DMS114 treated with DMSO at 0.1 percent for 48 hours (cell line): ENCODE data around the gene LONRF2.

ENCODE experiments used
- DNase-seq: peaks from one replicate; lab custom pipeline; 2025; ENCODE audit not compliant: unreplicated experiment; lab: John Stamatoyannopoulos, UW

Gene LONRF2

GRCh38 chr2:100276716-100277115 lies 45.6 kb downstream of the LONRF2 start:
- DNase-seq = no peak

DNA sequence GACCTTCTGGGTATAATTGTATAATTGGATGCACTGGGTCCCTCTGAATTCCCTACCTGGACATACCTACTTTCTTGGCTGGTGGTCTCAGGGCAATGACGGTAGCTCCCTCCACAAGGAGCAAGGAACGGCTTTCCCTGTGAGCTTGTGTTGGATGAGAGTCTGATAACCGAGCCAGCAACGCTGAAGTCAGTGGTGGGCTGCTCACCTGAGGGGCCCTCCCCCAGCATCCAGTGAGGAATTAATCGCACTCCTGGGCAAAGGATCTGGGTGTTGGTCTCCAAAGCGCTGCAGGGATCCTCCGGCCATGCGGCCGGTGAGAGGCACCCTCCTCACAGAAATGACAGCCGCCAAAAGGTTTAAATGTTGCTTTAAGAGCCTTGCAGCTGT lies 47.1 kb downstream of the LONRF2 start:
- no peak for DNase-seq

- no peak for DNase-seq
Measured at GRCh38 chr2:100274566-100275199, 47.6 kb downstream of the LONRF2 start.

DNA sequence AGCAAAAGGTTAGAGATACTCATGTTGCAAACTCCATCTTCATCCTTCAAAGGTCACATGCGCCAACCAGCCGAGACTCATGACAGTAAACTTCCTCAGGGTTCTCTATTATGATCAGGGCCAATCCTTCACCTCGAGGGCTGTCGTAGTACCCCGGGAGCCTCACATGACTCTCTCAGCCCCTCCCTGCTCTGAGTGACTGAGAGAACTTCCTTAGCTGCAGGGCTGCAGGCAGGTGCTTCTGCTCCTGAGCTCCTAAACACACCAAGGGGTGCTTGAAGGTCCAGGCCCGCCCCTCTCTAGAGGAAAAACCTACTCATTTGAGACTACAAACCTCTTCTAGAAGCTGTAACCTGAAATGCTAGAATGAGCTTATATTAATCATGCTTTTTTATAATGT lies 48.2 kb downstream of the LONRF2 start:
- no peak for DNase-seq

GRCh38 chr2:100273387-100273786 lies 48.9 kb downstream of the LONRF2 start:
- no peak for DNase-seq

- DNase-seq = no peak
Measured at GRCh38 chr2:100272841-100273329, 49.4 kb downstream of the LONRF2 start.

DNA sequence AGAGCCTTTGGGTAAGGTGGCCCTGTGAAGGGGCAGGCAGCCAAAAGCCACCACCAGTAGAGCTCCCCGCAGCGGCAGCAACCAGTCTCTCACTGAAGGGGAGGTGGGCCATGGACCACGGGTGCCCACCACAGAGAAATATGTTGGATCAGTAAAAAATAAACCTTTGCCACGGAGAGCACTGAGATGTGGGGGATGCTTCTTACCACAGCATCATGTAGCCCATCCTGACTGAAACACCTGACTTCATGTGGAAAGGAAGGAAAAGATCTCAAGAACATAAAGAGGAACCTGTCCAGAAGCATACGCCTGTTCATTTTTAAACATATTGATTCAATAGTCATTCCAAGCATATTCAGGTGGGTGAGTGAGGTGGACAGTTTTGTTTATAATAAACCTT lies 51.1 kb downstream of the LONRF2 start:
- no peak for DNase-seq

- DNase-seq = no peak
Measured at GRCh38 chr2:100270381-100271146, 51.7 kb downstream of the LONRF2 start.

- DNase-seq = no peak
Measured at GRCh38 chr2:100269889-100270288, 52.4 kb downstream of the LONRF2 start.

- DNase-seq = no peak
Measured at GRCh38 chr2:100268986-100269385, 53.3 kb downstream of the LONRF2 start.

DNA sequence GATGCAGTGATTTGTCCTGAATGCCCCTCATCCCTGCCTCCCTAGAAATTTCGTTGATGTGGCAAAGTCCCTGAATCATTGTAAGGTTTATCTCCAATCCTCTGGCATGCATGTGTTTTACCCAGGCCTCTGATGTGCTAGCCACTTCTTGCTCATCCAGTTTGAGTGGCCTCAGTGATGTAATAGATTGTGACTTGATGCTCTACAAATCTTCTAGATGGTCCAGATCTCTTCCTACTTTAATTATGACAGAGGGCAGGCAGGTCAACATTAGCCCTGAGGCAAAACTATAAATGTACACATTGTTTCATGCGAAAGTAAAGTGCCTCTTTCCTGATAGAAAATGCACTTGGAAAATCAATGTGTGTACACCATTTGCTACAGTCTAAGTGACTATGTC lies 54.5 kb downstream of the LONRF2 start:
- no peak for DNase-seq

GRCh38 chr2:100266126-100266525 lies 56.2 kb downstream of the LONRF2 start:
- no peak for DNase-seq

- DNase-seq = no peak
Measured at GRCh38 chr2:100265226-100265625, 57.1 kb downstream of the LONRF2 start.

DNA sequence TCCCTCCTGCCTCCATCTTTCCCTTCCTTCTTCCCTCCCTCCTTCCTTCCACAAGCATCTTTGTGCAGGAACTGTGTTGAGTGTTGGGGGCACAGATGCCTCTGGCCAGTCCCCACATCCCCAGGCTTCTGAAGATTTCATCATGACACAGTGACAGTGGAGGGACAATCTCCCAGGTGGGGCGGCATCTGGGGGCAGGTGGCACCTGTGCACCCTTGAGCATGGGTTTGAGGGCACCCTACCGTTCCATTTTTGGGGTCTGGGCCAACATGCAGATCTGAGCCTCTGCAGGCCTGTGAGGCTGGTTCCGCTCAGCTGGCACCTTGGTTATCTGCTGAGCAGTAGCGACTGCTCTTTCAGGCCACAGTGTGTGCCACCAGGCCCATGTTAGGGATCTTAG lies 57.6 kb downstream of the LONRF2 start:
- DNase-seq = no peak

GRCh38 chr2:100264121-100264520 lies 58.2 kb downstream of the LONRF2 start:
- no peak for DNase-seq

DNA sequence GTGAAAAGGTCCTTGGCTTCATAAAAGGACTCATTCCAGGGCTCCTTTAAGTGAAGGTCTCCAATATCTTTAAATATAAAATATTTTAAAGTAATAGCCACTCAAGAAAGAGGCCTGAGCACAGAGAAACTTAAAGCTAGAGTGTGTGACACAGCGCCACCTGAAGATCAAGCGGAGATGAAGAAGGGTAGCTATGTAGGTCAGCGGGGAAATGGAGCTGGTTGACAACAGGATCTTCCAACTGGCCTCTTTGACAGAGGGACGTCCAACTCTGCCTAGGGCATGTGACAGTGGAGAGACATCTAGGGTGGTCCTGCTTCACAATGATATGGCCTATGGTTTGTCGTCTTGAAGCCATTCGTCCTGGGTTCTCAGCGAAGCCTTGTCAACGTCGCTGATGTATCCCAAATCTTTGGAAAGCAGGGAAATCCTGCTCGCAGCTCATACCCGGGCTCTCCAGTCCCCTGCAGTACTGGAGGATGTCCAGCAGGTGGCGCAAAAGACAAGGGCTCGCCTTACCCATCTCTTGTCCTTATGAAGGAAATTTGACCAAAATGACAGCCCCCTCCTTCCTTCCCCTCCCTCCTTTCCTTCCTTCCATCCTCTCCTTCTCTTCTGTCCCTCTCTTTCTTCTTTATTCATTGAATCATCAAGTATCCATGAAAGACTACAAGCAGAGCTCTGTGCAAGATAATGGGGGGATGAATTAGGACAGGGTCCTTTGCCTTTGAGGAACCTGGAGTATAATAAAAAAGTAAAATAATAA lies 59.6 kb downstream of the LONRF2 start:
- peak; percentile 28 for DNase-seq

- DNase-seq = no peak
Measured at GRCh38 chr2:100262046-100262445, 60.3 kb downstream of the LONRF2 start.

DNA sequence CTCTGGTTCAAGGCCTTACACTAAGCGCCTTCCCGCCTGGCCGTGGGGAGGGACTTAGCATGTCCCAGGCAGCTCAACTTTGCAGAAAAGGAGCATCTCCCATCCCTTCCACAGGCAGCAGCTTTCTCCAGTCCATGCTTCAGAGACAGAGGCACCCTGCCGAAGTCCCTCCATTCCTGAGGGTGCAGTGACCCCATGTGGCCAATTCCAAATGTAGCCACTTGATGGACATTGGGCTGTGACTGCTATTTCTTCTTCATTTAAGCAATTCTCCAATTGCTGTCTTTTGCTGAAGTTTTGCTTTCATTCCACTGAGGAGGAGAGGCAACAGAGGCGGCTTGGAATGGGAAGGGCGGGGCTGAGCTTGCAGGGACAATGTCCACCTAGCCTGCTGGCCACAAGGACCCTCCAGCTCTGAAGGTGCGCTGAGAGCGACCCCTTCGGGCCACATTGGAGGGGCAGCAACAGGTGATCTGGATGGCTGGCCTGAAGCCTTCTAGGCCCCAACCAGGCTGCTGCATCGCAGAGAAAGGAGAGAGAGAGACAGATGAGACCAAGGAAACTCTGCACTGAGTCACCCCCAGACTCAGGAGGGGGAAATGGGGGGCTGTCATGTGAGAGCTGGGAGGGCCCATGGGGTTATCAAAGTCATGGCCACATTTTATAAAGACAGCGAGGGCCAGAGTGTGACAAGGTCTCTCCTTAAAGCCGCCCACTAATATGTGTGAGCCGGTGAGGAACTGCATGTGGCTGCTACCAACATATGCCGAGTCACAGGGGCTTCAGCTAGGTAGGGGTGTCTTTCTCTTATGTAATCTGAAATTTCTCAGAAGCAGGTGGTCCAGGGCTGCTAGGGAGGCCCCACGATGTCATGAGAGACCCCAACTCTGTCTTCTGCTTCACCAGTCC lies 61.3 kb downstream of the LONRF2 start:
- DNase-seq = peak; percentile 63

DNA sequence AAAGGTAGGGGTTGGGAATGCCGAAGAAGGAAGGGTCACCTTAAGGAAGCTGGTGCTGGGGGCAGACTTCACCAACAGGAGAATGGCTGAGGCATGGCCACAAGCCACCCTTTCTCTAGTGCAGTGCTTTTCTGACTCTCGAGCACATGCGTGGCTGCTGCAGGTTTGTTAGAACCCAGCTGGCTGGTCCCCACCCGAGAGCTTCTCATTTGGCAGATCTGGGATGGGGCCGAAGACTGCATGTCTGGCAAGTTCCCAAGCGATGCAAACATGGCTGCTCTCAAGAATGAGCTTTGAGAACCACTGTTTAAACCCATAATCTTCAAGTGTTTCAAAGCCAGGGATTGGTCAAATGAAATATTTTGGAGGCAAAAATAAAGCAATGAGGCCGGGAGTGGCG lies 63.2 kb downstream of the LONRF2 start:
- no peak for DNase-seq

DNA sequence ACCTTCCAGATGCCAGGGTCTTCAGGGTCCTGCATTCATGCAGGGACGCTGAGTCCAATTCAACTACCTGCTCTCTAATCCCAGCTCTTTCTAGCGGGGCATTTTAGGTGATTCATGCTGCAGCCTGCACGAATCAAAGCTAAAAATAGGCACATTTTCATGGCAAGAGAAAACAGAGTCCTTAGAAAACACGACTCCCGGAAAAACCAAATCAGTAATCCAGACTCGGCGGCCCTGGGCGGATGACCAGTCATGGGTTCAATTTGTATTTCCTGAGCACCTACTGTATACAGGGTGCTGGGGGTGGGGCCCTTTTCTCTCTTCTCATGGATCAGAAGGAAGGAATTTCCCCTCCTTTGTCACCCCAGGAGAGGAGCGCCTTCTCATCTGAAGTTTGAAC lies 64.4 kb downstream of the LONRF2 start:
- no peak for DNase-seq

DNA sequence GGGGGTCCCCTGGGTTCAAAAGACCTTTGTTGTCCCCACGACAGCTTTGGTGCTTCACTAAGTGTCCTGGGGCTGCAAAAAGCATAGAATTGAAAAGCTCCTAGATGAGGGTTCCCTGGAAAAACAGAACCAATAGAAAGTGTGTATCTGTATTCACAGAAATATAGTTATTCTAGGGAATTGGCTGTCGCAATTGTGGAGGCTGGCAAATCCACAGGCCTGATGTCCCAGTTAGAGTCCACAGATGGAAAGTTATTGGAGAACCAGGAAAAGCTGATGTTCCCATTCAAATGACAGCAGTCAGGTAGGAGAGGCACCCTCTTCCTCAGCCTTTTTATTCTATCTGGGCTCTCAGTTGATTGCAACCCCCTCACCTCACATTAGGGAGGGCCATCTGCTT lies 65.5 kb downstream of the LONRF2 start:
- DNase-seq = no peak
